ENCODE results near the gene PLAAT4. TPM values are rescaled to one million over a fixed set of nuclear protein-coding genes. Genes with fewer than 3 reads are reported as not detected.

The PLAAT4 gene
- total RNA-seq, 1 experiment from 2014 or later: 3.5 TPM

DNA sequence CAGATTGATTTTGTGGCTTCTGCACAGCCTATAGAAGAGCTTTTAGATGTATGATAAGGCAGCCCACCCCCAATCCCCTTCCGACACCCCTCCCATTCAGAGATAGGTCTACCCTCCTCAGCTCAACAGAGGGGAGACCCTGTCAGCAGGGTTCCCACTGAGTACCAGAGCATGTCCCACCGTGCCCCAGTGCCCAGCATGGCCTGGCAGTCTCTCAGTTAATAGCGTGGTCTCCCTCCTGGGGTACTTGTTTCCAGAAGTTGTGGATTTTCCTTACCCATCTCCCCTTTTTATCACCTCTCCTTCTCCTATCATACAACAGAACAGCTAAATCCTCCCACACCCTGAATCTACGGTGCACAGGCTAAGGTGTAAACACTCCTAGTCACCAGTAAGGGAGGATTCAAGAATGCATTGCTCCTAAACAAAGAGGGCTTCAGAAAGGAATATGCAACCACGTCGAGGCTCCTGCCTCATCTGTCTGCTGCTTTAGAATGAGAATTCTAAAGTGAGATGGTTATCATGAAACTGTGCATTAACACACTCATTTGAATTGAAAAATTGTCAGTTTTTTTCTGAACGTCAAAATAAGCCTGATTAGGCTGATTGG is 19.9 kb downstream of the PLAAT4 start:
- Histone ChIP-seq H3K4me1 (ENCODE audit: insufficient read depth, low read length) (0 out of 2 replicates have a peak, but pooled peaks cover 4% of the 10 kb centered on the region), H3K27me3 (ENCODE audit: insufficient read depth, low read length) (no peaks in the 10 kb centered on the region), H3K56ac (ENCODE audit: insufficient read length, low read depth, low read length) (no peak overlapping the region), H3K9ac (ENCODE audit: extremely low read depth, insufficient read length, low read length) (no peak overlapping the region), H2AK5ac (ENCODE audit: insufficient read length, low read length) (no peak overlapping the region), H2BK120ac (ENCODE audit: low read depth, low read length, poor library complexity, severe bottlenecking) (no peak overlapping the region), H3K23me2 (ENCODE audit: insufficient read length, low read depth, low read length, poor library complexity, severe bottlenecking) (no peaks in the 10 kb centered on the region), H2AFZ (ENCODE audit: low read length) (no peak overlapping the region), H3K4me2 (ENCODE audit: insufficient read depth, insufficient read length, low read length) (no peak overlapping the region), H3K9me3 (ENCODE audit: control insufficient read depth, low read depth, low read length) (no peaks in the 10 kb centered on the region), H4K5ac (ENCODE audit: insufficient read length, low read depth, low read length) (no peak overlapping the region), H2BK15ac (ENCODE audit: low read depth, low read length) (no peak overlapping the region), H4K91ac (ENCODE audit: insufficient read length, low read depth, low read length) (no peak overlapping the region), H3K4ac (ENCODE audit: low read depth, low read length) (no peak overlapping the region), H3K23ac (ENCODE audit: insufficient read length, low read depth, low read length) (no peak overlapping the region), H3K18ac (ENCODE audit: insufficient read length, low read depth, low read length) (no peak overlapping the region), H4K8ac (replicated peaks; ENCODE audit: insufficient read length, low read depth, low read length) (no peak overlapping the region), H4K20me1 (ENCODE audit: control insufficient read depth, insufficient read depth, insufficient read length) (no peaks in the 10 kb centered on the region), H3T11ph (ENCODE audit: low read length) (no peak overlapping the region), H3K27ac (ENCODE audit: insufficient read length, low read depth, low read length) (no peak overlapping the region), H3K14ac (ENCODE audit: insufficient read depth, low read length) (no peak overlapping the region), H2BK5ac (ENCODE audit: insufficient read length, low read length) (no peak overlapping the region), H3K79me2 (ENCODE audit: insufficient read depth, low read length) (no peaks in the 10 kb centered on the region), H2BK20ac (ENCODE audit: low read depth, low read length, poor library complexity, severe bottlenecking) (no peak overlapping the region), H3K79me1 (ENCODE audit: insufficient read depth, low read depth, low read length, poor library complexity, severe bottlenecking) (no peaks in the 10 kb centered on the region), H2BK12ac (ENCODE audit: insufficient read length, low read depth, low read length) (no peak overlapping the region)
- no peaks in the 10 kb centered on the region for H3K36me3 Mint-ChIP-seq (ENCODE audit: insufficient read depth in 1 of 3, low read depth in 3 of 3)
- no peak overlapping the region for H3K4me3 Mint-ChIP-seq
- H3K4me1 Mint-ChIP-seq: peaks cover 34 to 50% of the 10 kb centered on the region in 2 experiments
- no peak for TF ChIP-seq CTCF (conservative IDR thresholded peaks at IDR 0.05)
- no CpG with 5 or more reads among the region's 7 CpGs for WGBS (ENCODE audit: extremely low coverage, insufficient read length, low lambda C conversion rate)
- H3K9me3 Mint-ChIP-seq: no peaks in the 10 kb centered on the region
- H3K27ac Mint-ChIP-seq: no peak overlapping the region; a peak in 1 of 7 replicates
- peak; percentile 25 for DNase-seq
- H3K27me3 Mint-ChIP-seq (ENCODE audit: low read depth): no peaks in the 10 kb centered on the region; the same call in 1 of the 2 replicates

Measured in H9 (cell line).